Measurements from ENCODE around the gene CDK14.

The CDK14 gene

GRCh38 chr7:90965211-90965610 lies 369.1 kb downstream of the CDK14 start:
- H3F3A ChIP-seq (ENCODE audit: low read depth): no peaks in the 10 kb centered on the region
- H3K4me3 ChIP-seq (ENCODE audit: low read length, poor library complexity, severe bottlenecking): no peak overlapping the region
- no peaks in the 10 kb centered on the region; the same call in 1 of the 2 replicates for H3K9me2 ChIP-seq (replicated peaks; ENCODE audit: low read depth, low read length)
- no peak overlapping the region for H2AFZ ChIP-seq (ENCODE audit: low read length)
- TF ChIP-seq EZH2phosphoT487 (IDR thresholded peaks at IDR 0.05; ENCODE audit: borderline replicate concordance): no peak
- TF ChIP-seq, protein P1, sequence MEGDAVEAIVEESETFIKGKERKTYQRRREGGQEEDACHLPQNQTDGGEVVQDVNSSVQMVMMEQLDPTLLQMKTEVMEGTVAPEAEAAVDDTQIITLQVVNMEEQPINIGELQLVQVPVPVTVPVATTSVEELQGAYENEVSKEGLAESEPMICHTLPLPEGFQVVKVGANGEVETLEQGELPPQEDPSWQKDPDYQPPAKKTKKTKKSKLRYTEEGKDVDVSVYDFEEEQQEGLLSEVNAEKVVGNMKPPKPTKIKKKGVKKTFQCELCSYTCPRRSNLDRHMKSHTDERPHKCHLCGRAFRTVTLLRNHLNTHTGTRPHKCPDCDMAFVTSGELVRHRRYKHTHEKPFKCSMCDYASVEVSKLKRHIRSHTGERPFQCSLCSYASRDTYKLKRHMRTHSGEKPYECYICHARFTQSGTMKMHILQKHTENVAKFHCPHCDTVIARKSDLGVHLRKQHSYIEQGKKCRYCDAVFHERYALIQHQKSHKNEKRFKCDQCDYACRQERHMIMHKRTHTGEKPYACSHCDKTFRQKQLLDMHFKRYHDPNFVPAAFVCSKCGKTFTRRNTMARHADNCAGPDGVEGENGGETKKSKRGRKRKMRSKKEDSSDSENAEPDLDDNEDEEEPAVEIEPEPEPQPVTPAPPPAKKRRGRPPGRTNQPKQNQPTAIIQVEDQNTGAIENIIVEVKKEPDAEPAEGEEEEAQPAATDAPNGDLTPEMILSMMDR (conservative IDR thresholded peaks at IDR 0.05; ENCODE audit: low read length): no peak
- H3K79me2 ChIP-seq (ENCODE audit: insufficient read depth, low read length): no peaks in the 10 kb centered on the region
- H3K9ac ChIP-seq (ENCODE audit: low read depth, low read length, poor library complexity, severe bottlenecking): no peak overlapping the region
- no peaks in the 10 kb centered on the region for H3K27me3 ChIP-seq (ENCODE audit: insufficient read depth, low read length, poor library complexity, severe bottlenecking)
- H4K20me1 ChIP-seq (ENCODE audit: insufficient read depth, low read length, poor library complexity, severe bottlenecking): no peaks in the 10 kb centered on the region
- no peak overlapping the region for H3K4me2 ChIP-seq (ENCODE audit: low read depth, low read length, poor library complexity, severe bottlenecking)
- no peaks in the 10 kb centered on the region for H3K36me3 ChIP-seq (ENCODE audit: insufficient read depth, low read length)
- no peaks in the 10 kb centered on the region for H3K9me3 ChIP-seq (ENCODE audit: insufficient read depth, low read depth, low read length)
- H3K4me1 ChIP-seq (ENCODE audit: insufficient read depth, low read length, poor library complexity, severe bottlenecking): no peaks in the 10 kb centered on the region

- no peaks in the 10 kb centered on the region; the same call in 1 of the 2 replicates for H3K9me2 ChIP-seq (replicated peaks; ENCODE audit: low read depth, low read length)
- no peaks in the 10 kb centered on the region for H3K9me3 ChIP-seq (ENCODE audit: insufficient read depth, low read depth, low read length)
- H3F3A ChIP-seq (ENCODE audit: low read depth): no peaks in the 10 kb centered on the region
- no peak overlapping the region for H2AFZ ChIP-seq (ENCODE audit: low read length)
- H3K9ac ChIP-seq (ENCODE audit: low read depth, low read length, poor library complexity, severe bottlenecking): no peak overlapping the region
- no peaks in the 10 kb centered on the region for H3K36me3 ChIP-seq (ENCODE audit: insufficient read depth, low read length)
- H3K27me3 ChIP-seq (ENCODE audit: insufficient read depth, low read length, poor library complexity, severe bottlenecking): no peaks in the 10 kb centered on the region
- no peak overlapping the region for H3K4me3 ChIP-seq (ENCODE audit: low read length, poor library complexity, severe bottlenecking)
- H4K20me1 ChIP-seq (ENCODE audit: insufficient read depth, low read length, poor library complexity, severe bottlenecking): no peaks in the 10 kb centered on the region
- no peak for TF ChIP-seq EZH2phosphoT487 (IDR thresholded peaks at IDR 0.05; ENCODE audit: borderline replicate concordance)
- TF ChIP-seq, protein P1 (conservative IDR thresholded peaks at IDR 0.05; ENCODE audit: low read length): no peak
- H3K4me2 ChIP-seq (ENCODE audit: low read depth, low read length, poor library complexity, severe bottlenecking): no peak overlapping the region
- H3K4me1 ChIP-seq (ENCODE audit: insufficient read depth, low read length, poor library complexity, severe bottlenecking): no peaks in the 10 kb centered on the region
- no peaks in the 10 kb centered on the region for H3K79me2 ChIP-seq (ENCODE audit: insufficient read depth, low read length)
Observed at GRCh38 chr7:90966346-90966745, 370.2 kb downstream of the CDK14 start.

DNA sequence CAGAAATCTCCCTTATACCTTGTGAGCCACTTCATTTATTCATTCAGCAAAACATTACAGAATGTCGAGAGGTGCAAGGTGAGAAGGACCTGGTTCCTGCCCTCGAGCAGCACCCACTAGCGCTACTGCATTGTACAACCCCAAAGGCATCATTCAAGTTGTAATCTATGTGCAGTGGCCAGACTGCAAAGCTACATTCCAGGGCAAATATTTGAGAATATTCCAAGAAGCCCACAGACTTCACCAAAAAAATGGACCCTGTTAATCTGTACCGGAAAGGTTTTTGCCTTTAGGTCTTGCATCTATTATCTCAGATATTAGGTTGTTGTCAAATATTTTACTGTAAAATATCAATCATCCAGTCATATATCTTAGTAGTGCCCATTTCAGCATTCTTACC lies 372.8 kb downstream of the CDK14 start:
- H3K9me2 ChIP-seq (replicated peaks; ENCODE audit: low read depth, low read length): no peaks in the 10 kb centered on the region; the same call in 1 of the 2 replicates
- no peak overlapping the region for H3K4me2 ChIP-seq (ENCODE audit: low read depth, low read length, poor library complexity, severe bottlenecking)
- no peak overlapping the region for H2AFZ ChIP-seq (ENCODE audit: low read length)
- no peaks in the 10 kb centered on the region for H3K79me2 ChIP-seq (ENCODE audit: insufficient read depth, low read length)
- no peaks in the 10 kb centered on the region for H3F3A ChIP-seq (ENCODE audit: low read depth)
- H3K27me3 ChIP-seq (ENCODE audit: insufficient read depth, low read length, poor library complexity, severe bottlenecking): no peaks in the 10 kb centered on the region
- H3K9ac ChIP-seq (ENCODE audit: low read depth, low read length, poor library complexity, severe bottlenecking): no peak overlapping the region
- TF ChIP-seq, protein P1 (conservative IDR thresholded peaks at IDR 0.05; ENCODE audit: low read length): no peak
- TF ChIP-seq EZH2phosphoT487 (IDR thresholded peaks at IDR 0.05; ENCODE audit: borderline replicate concordance): no peak
- no peaks in the 10 kb centered on the region for H4K20me1 ChIP-seq (ENCODE audit: insufficient read depth, low read length, poor library complexity, severe bottlenecking)
- H3K36me3 ChIP-seq (ENCODE audit: insufficient read depth, low read length): no peaks in the 10 kb centered on the region
- no peaks in the 10 kb centered on the region for H3K4me1 ChIP-seq (ENCODE audit: insufficient read depth, low read length, poor library complexity, severe bottlenecking)
- no peaks in the 10 kb centered on the region for H3K9me3 ChIP-seq (ENCODE audit: insufficient read depth, low read depth, low read length)
- no peak overlapping the region for H3K4me3 ChIP-seq (ENCODE audit: low read length, poor library complexity, severe bottlenecking)

Measured in Loucy (cell line).